HL-60/S4 treated with phorbol 12-myristate 13-acetate at 8.2 ng/mL for 4 days and 3 days (cell line): ENCODE results near the gene NQO1.

Source experiments
- in situ Hi-C: fragments of 300-500 bp; cut with MboI; formaldehyde crosslinking; loops from 2 replicates; pipeline ENCODE4 v1.15.0; 2022; ENCODE audit warnings: low sequenced_read_pairs

The NQO1 gene

GRCh38 chr16:69707920-69708683, 18.3 kb downstream of the NQO1 start:
- in situ Hi-C loops: no loop called here

- in situ Hi-C loops: no loop called here
Observed at GRCh38 chr16:69706975-69707340, 19.4 kb downstream of the NQO1 start.

GRCh38 chr16:69706256-69706974, 19.9 kb downstream of the NQO1 start:
- in situ Hi-C loops: no loop called here

GRCh38 chr16:69703638-69704037, 22.7 kb downstream of the NQO1 start:
- in situ Hi-C loops: no loop called here

- in situ Hi-C loops: no loop called here
Observed at GRCh38 chr16:69701866-69702265, 24.5 kb downstream of the NQO1 start.

GRCh38 chr16:69701452-69701851, 24.9 kb downstream of the NQO1 start:
- in situ Hi-C loops: no loop called here

GRCh38 chr16:69699915-69700314, 26.4 kb downstream of the NQO1 start:
- in situ Hi-C loops: no loop called here

GRCh38 chr16:69698404-69698803, 28.0 kb downstream of the NQO1 start:
- in situ Hi-C loops: no loop called here

GRCh38 chr16:69693916-69694315, 32.4 kb downstream of the NQO1 start:
- in situ Hi-C loops: no loop called here

- in situ Hi-C loops: no loop called here
Observed at GRCh38 chr16:69691980-69692911, 34.1 kb downstream of the NQO1 start.

GRCh38 chr16:69688589-69688988, 37.8 kb downstream of the NQO1 start:
- in situ Hi-C loops: no loop called here

- in situ Hi-C loops: no loop called here
Observed at GRCh38 chr16:69680358-69680757, 46.0 kb downstream of the NQO1 start.

- in situ Hi-C loops: no loop called here
Observed at GRCh38 chr16:69672998-69673713, 53.2 kb downstream of the NQO1 start.

- in situ Hi-C loops: no loop called here
Observed at GRCh38 chr16:69672315-69672997, 53.9 kb downstream of the NQO1 start.

- in situ Hi-C loops: no loop called here
Observed at GRCh38 chr16:69669577-69669976, 56.8 kb downstream of the NQO1 start.

- in situ Hi-C loops: no loop called here
Observed at GRCh38 chr16:69663846-69664245, 62.5 kb downstream of the NQO1 start.

- in situ Hi-C loops: no loop called here
Observed at GRCh38 chr16:69662901-69663300, 63.5 kb downstream of the NQO1 start.

GRCh38 chr16:69660166-69660565, 66.2 kb downstream of the NQO1 start:
- in situ Hi-C loops: no loop called here
